H54 (cell line): ENCODE data around the gene HSPH1.

Experiments used
- DNase-seq: peaks from one replicate; pipeline ENCODE4 v3.0.0; 2011; ENCODE audit warnings: low spot score, mixed read lengths; ENCODE audit not compliant: insufficient read length
- FAIRE-seq: peaks from 3 replicates; lab custom pipeline; 2011; peaks lifted over from hg19 to GRCh38; lab: Jason Lieb, UNC
- POLR2A ChIP-seq: IDR thresholded peaks from 2 replicates; pipeline ENCODE4 v1.6.1; 2011; ENCODE audit warnings: low read depth, mild to moderate bottlenecking, low read length

The HSPH1 gene

GRCh38 chr13:31124204-31124603 is 37.5 kb downstream of the HSPH1 start:
- no peak for TF ChIP-seq POLR2A
- DNase-seq, result no peak
- no peak for FAIRE-seq

GRCh38 chr13:31122544-31123260 is 39.0 kb downstream of the HSPH1 start:
- no peak for FAIRE-seq
- TF ChIP-seq POLR2A, result no peak
- no peak for DNase-seq

GRCh38 chr13:31122143-31122542 is 39.6 kb downstream of the HSPH1 start:
- TF ChIP-seq POLR2A, result no peak
- FAIRE-seq (no peak), DNase-seq (no peak)

GRCh38 chr13:31121379-31122140 is 40.1 kb downstream of the HSPH1 start:
- FAIRE-seq (no peak), DNase-seq (no peak)
- TF ChIP-seq POLR2A, result no peak

- DNase-seq, result no peak
- FAIRE-seq, result no peak
- TF ChIP-seq POLR2A, result no peak
These were observed 41.6 kb downstream of the HSPH1 start for GRCh38 chr13:31119966-31120700.

- FAIRE-seq (no peak), DNase-seq (no peak)
- no peak for TF ChIP-seq POLR2A
These were observed 42.2 kb downstream of the HSPH1 start for GRCh38 chr13:31119526-31119925.

GRCh38 chr13:31116224-31116623 is 45.5 kb downstream of the HSPH1 start:
- TF ChIP-seq POLR2A, result no peak
- DNase-seq, result no peak
- FAIRE-seq, result no peak

- no peak for TF ChIP-seq POLR2A
- no peak for DNase-seq
- FAIRE-seq, result no peak
These were observed 46.1 kb downstream of the HSPH1 start for GRCh38 chr13:31115616-31116015.

- FAIRE-seq (no peak), DNase-seq (no peak)
- no peak for TF ChIP-seq POLR2A
These were observed 47.1 kb downstream of the HSPH1 start for GRCh38 chr13:31114641-31115040.

- TF ChIP-seq POLR2A, result no peak
- DNase-seq, result no peak
- FAIRE-seq, result no peak
These were observed 50.6 kb downstream of the HSPH1 start for GRCh38 chr13:31111136-31111535.

- DNase-seq (no peak), FAIRE-seq (no peak)
- no peak for TF ChIP-seq POLR2A
These were observed 51.1 kb downstream of the HSPH1 start for GRCh38 chr13:31110617-31111016.

GRCh38 chr13:31110169-31110568 is 51.5 kb downstream of the HSPH1 start:
- no peak for TF ChIP-seq POLR2A
- DNase-seq (no peak), FAIRE-seq (no peak)

GRCh38 chr13:31107109-31107508 is 54.6 kb downstream of the HSPH1 start:
- DNase-seq, result no peak
- TF ChIP-seq POLR2A, result no peak
- FAIRE-seq, result no peak

GRCh38 chr13:31105856-31106255 is 55.8 kb downstream of the HSPH1 start:
- no peak for DNase-seq
- no peak for FAIRE-seq
- no peak for TF ChIP-seq POLR2A
